ENCODE measurements around the gene HYDIN. TPM values are rescaled to one million over a fixed set of nuclear protein-coding genes. Genes with fewer than 3 reads are reported as not detected.

The HYDIN gene
- polyA plus RNA-seq, 1 donor from 2014 or later: 2.2 TPM

GRCh38 chr16:71218306-71218963 lies 12.1 kb downstream of the HYDIN start:
- no peak for TF ChIP-seq SMC3 (conservative IDR thresholded peaks at IDR 0.05; ENCODE audit: poor library complexity)
- no peak for TF ChIP-seq EZH2 (IDR thresholded peaks at IDR 0.05; ENCODE audit: borderline replicate concordance, insufficient read depth, low read length, poor library complexity, severe bottlenecking)
- H3F3A ChIP-seq (ENCODE audit: insufficient read depth, low read length, poor library complexity, severe bottlenecking): peaks cover 3% of the 10 kb centered on the region
- H4K20me1 ChIP-seq (ENCODE audit: insufficient read depth): no peaks in the 10 kb centered on the region
- H3K4me2 ChIP-seq (ENCODE audit: low read length): no peak overlapping the region
- no peaks in the 10 kb centered on the region for H3K9me2 ChIP-seq (ENCODE audit: insufficient read depth, low read length)
- no peak overlapping the region for H3K27ac ChIP-seq (ENCODE audit: low read length)
- H3K79me2 ChIP-seq (replicated peaks; ENCODE audit: insufficient read depth, low read length): no peaks in the 10 kb centered on the region
- H2AFZ ChIP-seq (ENCODE audit: low read depth, low read length): no peak overlapping the region
- no peaks in the 10 kb centered on the region for H3K9me3 ChIP-seq (ENCODE audit: low read length)
- H3K9ac ChIP-seq (ENCODE audit: low read length): no peak overlapping the region
- no peak overlapping the region for H3K4me3 ChIP-seq (ENCODE audit: low read length)
- H3K36me3 ChIP-seq (ENCODE audit: insufficient read depth, low read length): no peaks in the 10 kb centered on the region
- H3K27me3 ChIP-seq (ENCODE audit: insufficient read depth, low read depth, low read length): no peaks in the 10 kb centered on the region

- H4K20me1 ChIP-seq (ENCODE audit: insufficient read depth): no peaks in the 10 kb centered on the region
- H3K4me3 ChIP-seq (ENCODE audit: low read length): no peak overlapping the region
- H3K9me3 ChIP-seq (ENCODE audit: low read length): no peaks in the 10 kb centered on the region
- no peaks in the 10 kb centered on the region for H3K9me2 ChIP-seq (ENCODE audit: insufficient read depth, low read length)
- H3K79me2 ChIP-seq (replicated peaks; ENCODE audit: insufficient read depth, low read length): no peaks in the 10 kb centered on the region
- no peak overlapping the region for H2AFZ ChIP-seq (ENCODE audit: low read depth, low read length)
- H3K36me3 ChIP-seq (ENCODE audit: insufficient read depth, low read length): no peaks in the 10 kb centered on the region
- H3K27me3 ChIP-seq (ENCODE audit: insufficient read depth, low read depth, low read length): no peaks in the 10 kb centered on the region
- H3F3A ChIP-seq (ENCODE audit: insufficient read depth, low read length, poor library complexity, severe bottlenecking): peaks cover 3% of the 10 kb centered on the region
- no peak overlapping the region for H3K4me2 ChIP-seq (ENCODE audit: low read length)
- H3K27ac ChIP-seq (ENCODE audit: low read length): no peak overlapping the region
- TF ChIP-seq, protein P1, sequence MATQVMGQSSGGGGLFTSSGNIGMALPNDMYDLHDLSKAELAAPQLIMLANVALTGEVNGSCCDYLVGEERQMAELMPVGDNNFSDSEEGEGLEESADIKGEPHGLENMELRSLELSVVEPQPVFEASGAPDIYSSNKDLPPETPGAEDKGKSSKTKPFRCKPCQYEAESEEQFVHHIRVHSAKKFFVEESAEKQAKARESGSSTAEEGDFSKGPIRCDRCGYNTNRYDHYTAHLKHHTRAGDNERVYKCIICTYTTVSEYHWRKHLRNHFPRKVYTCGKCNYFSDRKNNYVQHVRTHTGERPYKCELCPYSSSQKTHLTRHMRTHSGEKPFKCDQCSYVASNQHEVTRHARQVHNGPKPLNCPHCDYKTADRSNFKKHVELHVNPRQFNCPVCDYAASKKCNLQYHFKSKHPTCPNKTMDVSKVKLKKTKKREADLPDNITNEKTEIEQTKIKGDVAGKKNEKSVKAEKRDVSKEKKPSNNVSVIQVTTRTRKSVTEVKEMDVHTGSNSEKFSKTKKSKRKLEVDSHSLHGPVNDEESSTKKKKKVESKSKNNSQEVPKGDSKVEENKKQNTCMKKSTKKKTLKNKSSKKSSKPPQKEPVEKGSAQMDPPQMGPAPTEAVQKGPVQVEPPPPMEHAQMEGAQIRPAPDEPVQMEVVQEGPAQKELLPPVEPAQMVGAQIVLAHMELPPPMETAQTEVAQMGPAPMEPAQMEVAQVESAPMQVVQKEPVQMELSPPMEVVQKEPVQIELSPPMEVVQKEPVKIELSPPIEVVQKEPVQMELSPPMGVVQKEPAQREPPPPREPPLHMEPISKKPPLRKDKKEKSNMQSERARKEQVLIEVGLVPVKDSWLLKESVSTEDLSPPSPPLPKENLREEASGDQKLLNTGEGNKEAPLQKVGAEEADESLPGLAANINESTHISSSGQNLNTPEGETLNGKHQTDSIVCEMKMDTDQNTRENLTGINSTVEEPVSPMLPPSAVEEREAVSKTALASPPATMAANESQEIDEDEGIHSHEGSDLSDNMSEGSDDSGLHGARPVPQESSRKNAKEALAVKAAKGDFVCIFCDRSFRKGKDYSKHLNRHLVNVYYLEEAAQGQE (IDR thresholded peaks at IDR 0.05; ENCODE audit: borderline replicate concordance): no peak
- TF ChIP-seq POLR2AphosphoS5 (IDR thresholded peaks at IDR 0.05) (no peak), SMC3 (conservative IDR thresholded peaks at IDR 0.05; ENCODE audit: poor library complexity) (no peak), MXI1 (conservative IDR thresholded peaks at IDR 0.05; ENCODE audit: poor library complexity, severe bottlenecking) (no peak), TAF1 (IDR thresholded peaks at IDR 0.05; ENCODE audit: low read depth) (no peak), EP300 (conservative IDR thresholded peaks at IDR 0.05; ENCODE audit: poor library complexity, severe bottlenecking) (no peak), RAD21 (conservative IDR thresholded peaks at IDR 0.05) (no peak), EZH2 (IDR thresholded peaks at IDR 0.05; ENCODE audit: borderline replicate concordance, insufficient read depth, low read length, poor library complexity, severe bottlenecking) (no peak), CTCF (IDR thresholded peaks at IDR 0.05; ENCODE audit: poor library complexity, severe bottlenecking) (no peak)
- H3K9ac ChIP-seq (ENCODE audit: low read length): no peak overlapping the region
Measured at GRCh38 chr16:71217506-71217905, 13.0 kb downstream of the HYDIN start.
